ENCODE measurements around the gene SYT3. TPM values are rescaled to one million over a fixed set of nuclear protein-coding genes. Genes with fewer than 3 reads are reported as not detected.

The SYT3 gene
- total and polyA plus RNA-seq, 2 of the 8 experiments (the other 6 are each of a cell fraction or from before 2014, with no cell fraction given): 6.7 to 17.3 TPM

DNA sequence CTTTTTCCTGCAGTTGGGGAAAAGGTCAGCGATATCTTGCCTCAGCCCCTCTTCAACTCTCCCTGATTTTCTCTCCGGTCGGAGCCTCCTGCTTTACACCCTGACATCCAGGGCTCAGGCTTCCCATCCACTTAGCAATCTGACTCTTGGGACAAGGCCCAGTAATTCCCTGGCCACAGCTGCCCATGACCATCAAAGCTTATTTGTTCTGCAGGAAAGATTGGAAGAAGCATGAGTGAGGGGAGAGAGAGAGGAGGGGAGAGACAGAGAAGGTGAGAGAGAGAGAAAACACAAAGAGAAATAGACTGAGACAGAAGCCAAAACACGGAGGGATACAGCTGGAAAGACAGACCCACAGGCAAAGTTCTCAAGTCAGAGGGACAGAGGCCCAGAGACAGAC, 13.7 kb downstream of the SYT3 start:
- Histone ChIP-seq H2AFZ (ENCODE audit: low read length) (no peak overlapping the region), H3K18ac (ENCODE audit: extremely low read depth, low read length) (no peak overlapping the region), H2BK120ac (replicated peaks; ENCODE audit: low read depth, low read length) (no peak overlapping the region), H3K23me2 (ENCODE audit: low read depth, low read length) (no peaks in the 10 kb centered on the region), H2BK12ac (ENCODE audit: low read depth, low read length) (no peak overlapping the region), H3K4me2 (ENCODE audit: insufficient read depth in 1 of 2, low read depth in 2 of 2, low read length in 2 of 2) (no peak overlapping the region), H3K79me1 (ENCODE audit: low read depth, low read length) (no peaks in the 10 kb centered on the region), H3K9ac (replicated peaks in 1 of 4; ENCODE audit: extremely low read depth in 1 of 4, low read depth in 3 of 4, low read length in 3 of 4) (no peak overlapping the region), H3K79me2 (ENCODE audit: control insufficient read depth in 1 of 2, insufficient read depth in 2 of 2, low read length in 2 of 2) (no peaks in the 10 kb centered on the region), H4K91ac (replicated peaks; ENCODE audit: insufficient read length, low read length) (no peak overlapping the region), H3K9me3 (ENCODE audit: insufficient read depth in 2 of 2, low read depth in 1 of 2, low read length in 1 of 2) (no peaks in the 10 kb centered on the region), H2AK5ac (ENCODE audit: low read depth, low read length) (no peak overlapping the region), H4K8ac (ENCODE audit: extremely low read depth, insufficient read depth, low read length) (no peak overlapping the region), H3K4me1 (replicated peaks in 1 of 4; ENCODE audit: control insufficient read depth in 3 of 4, insufficient read depth in 4 of 4, low read length in 3 of 4) (0 out of 7 replicates have a peak, but pooled peaks cover 0 to 4% (median 0%) of the 10 kb centered on the region in 4 experiments), H3K23ac (ENCODE audit: insufficient read length) (no peak overlapping the region), H3K27me3 (replicated peaks in 1 of 4; ENCODE audit: control insufficient read depth in 3 of 4, extremely low read depth in 1 of 4, insufficient read depth in 3 of 4, low read length in 3 of 4) (no peaks in the 10 kb centered on the region), H3K14ac (ENCODE audit: insufficient read length) (no peak overlapping the region), H3K27ac (ENCODE audit: low read depth, low read length) (no peak overlapping the region), H4K20me1 (replicated peaks in 1 of 2; ENCODE audit: control insufficient read depth in 1 of 2, insufficient read depth in 2 of 2, low read length in 2 of 2) (no peaks in the 10 kb centered on the region), H3K56ac (replicated peaks; ENCODE audit: insufficient read length, low read depth, low read length) (no peak overlapping the region), H3K4ac (replicated peaks; ENCODE audit: insufficient read length, low read depth, low read length) (no peak overlapping the region), H3K4me3 (ENCODE audit: extremely low read depth in 1 of 4, insufficient read depth in 2 of 4, low read depth in 3 of 4, low read length in 4 of 4) (no peak overlapping the region), H4K5ac (ENCODE audit: insufficient read length, low read depth, low read length) (no peak overlapping the region), H2BK5ac (ENCODE audit: low read depth, low read length) (no peak overlapping the region), H2BK20ac (ENCODE audit: low read length) (no peak overlapping the region), H3K36me3 (ENCODE audit: control insufficient read depth in 2 of 4, insufficient read depth in 4 of 4, low read length in 3 of 4) (no peaks in the 10 kb centered on the region), H2BK15ac (ENCODE audit: low read length) (no peak overlapping the region)
- no peak for DNase-seq (ENCODE audit: low read depth in 1 of 2, low spot score in 2 of 2)
- 82% methylated on average over 4 of the region's 4 CpGs; no CpG with 5 or more reads in 1 of the 2 experiments for WGBS, 2 experiments (ENCODE audit: extremely low coverage in 1 of 2, insufficient coverage in 1 of 2, insufficient read length in 1 of 2, insufficient replicate concordance in 2 of 2, low coverage in 1 of 2, low lambda C conversion rate in 2 of 2, missing lambda C conversion rate in 1 of 2)
- TF ChIP-seq, protein P1, sequence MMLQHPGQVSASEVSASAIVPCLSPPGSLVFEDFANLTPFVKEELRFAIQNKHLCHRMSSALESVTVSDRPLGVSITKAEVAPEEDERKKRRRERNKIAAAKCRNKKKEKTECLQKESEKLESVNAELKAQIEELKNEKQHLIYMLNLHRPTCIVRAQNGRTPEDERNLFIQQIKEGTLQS (IDR thresholded peaks at IDR 0.05; ENCODE audit: insufficient read depth, low read depth, low read length): no peak
- TF ChIP-seq BCL11A (IDR thresholded peaks at IDR 0.05; ENCODE audit: low read depth in 2 of 2, low read length in 2 of 2): no peak
- no peak for TF ChIP-seq TBP (IDR thresholded peaks at IDR 0.05; ENCODE audit: low read depth, low read length)
- TF ChIP-seq NANOG (IDR thresholded peaks at IDR 0.05; ENCODE audit: insufficient read depth, low read depth, low read length, poor library complexity, severe bottlenecking): no peak
- no peak for TF ChIP-seq CBX5 (IDR thresholded peaks at IDR 0.05; ENCODE audit: low read depth, low read length)
- TF ChIP-seq POU5F1 (IDR thresholded peaks at IDR 0.05; ENCODE audit: low read depth, low read length): no peak
- no peak for TF ChIP-seq GABPA (IDR thresholded peaks at IDR 0.05; ENCODE audit: borderline replicate concordance, insufficient read depth, low read length)
- no peak for TF ChIP-seq RNF2 (IDR thresholded peaks at IDR 0.05; ENCODE audit: borderline replicate concordance, low read depth, low read length, missing control alignments, poor library complexity, severe bottlenecking)
- TF ChIP-seq POLR2AphosphoS5 (IDR thresholded peaks at IDR 0.05; ENCODE audit: low read depth, low read length): no peak
- TF ChIP-seq KDM5A (IDR thresholded peaks at IDR 0.05; ENCODE audit: low read length): no peak
- TF ChIP-seq, protein P2, sequence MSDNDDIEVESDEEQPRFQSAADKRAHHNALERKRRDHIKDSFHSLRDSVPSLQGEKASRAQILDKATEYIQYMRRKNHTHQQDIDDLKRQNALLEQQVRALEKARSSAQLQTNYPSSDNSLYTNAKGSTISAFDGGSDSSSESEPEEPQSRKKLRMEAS (IDR thresholded peaks at IDR 0.05): no peak
- TF ChIP-seq BACH1 (IDR thresholded peaks at IDR 0.05; ENCODE audit: low read length): no peak
- no peak for TF ChIP-seq HDAC6 (IDR thresholded peaks at IDR 0.05; ENCODE audit: low read depth, low read length)
- no peak for TF ChIP-seq NRF1 (IDR thresholded peaks at IDR 0.05; ENCODE audit: low read depth, low read length)
- ChIA-PET POLR2A (ENCODE audit: partially characterized antibody) (no interaction called here), CTCF (ENCODE audit: partially characterized antibody) (interaction anchor here (0.6 kb wide), 2 partner anchors 59 to 89 kb away, joined by 3 read pairs; no protein-coding TSS in a partner anchor)
- no peak for FAIRE-seq

Data from H1 (cell line).